C4-2B (cell line): Measurements from ENCODE around the gene TRIP6.

Experiments
- ZFX ChIP-seq: fragments of 450-650 bp; IDR thresholded peaks from 2 replicates; pipeline ENCODE4 v1.6.1; 2017
- TF ChIP-seq, protein P1 (sequence below): fragments of 450-650 bp; conservative IDR thresholded peaks from 2 replicates; pipeline ENCODE4 v1.5.1; 2017; ENCODE audit warnings: mild to moderate bottlenecking

DNA sequence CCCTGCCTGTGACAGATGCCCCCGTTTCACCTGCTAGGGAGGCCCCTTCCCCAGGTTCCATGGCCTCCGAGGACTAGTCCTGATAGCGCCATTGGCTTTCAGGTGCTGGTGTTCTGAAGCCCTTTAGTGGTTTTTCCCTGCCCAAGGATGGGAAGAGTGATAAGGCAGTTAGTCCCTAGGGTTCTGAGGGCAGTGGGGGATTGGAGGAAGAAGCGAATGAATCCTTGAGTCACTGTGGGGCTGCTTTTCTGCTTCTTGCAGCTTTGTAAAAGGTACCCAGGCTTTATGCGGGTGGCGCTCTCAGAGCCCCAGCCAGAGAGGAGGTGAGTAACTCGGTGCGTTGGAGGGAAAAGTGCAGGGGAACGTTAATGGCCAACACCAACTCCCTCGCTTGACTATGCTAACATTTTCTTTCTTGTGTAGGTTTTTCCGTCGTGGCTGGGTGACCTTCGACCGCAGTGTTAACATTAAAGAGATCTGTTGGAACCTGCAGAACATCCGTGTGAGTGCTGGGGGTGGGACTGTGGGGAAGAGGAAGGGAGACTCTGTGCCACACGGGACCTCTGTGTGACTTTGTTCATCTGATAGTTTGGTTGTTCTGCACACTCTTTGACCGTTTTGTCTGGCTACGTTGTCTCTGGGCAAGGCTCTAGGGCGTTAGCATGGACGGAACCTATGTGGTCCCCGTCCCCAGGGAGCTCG lies 18.4 kb downstream of the TRIP6 start:
- TF ChIP-seq, protein P1, sequence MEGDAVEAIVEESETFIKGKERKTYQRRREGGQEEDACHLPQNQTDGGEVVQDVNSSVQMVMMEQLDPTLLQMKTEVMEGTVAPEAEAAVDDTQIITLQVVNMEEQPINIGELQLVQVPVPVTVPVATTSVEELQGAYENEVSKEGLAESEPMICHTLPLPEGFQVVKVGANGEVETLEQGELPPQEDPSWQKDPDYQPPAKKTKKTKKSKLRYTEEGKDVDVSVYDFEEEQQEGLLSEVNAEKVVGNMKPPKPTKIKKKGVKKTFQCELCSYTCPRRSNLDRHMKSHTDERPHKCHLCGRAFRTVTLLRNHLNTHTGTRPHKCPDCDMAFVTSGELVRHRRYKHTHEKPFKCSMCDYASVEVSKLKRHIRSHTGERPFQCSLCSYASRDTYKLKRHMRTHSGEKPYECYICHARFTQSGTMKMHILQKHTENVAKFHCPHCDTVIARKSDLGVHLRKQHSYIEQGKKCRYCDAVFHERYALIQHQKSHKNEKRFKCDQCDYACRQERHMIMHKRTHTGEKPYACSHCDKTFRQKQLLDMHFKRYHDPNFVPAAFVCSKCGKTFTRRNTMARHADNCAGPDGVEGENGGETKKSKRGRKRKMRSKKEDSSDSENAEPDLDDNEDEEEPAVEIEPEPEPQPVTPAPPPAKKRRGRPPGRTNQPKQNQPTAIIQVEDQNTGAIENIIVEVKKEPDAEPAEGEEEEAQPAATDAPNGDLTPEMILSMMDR: no peak
- TF ChIP-seq ZFX: no peak
